HepG2 (cell line): Measurements from ENCODE around the gene BBOF1. TPM values are rescaled to one million over a fixed set of nuclear protein-coding genes. Genes with fewer than 3 reads are reported as not detected.
A peak's percentile ranks its signal among the peaks of the same experiment; 100 is the strongest.

Experiments
- CEBPB ChIP-seq: IDR thresholded peaks from 2 replicates; pipeline ENCODE4 v1.6.1; 2011; ENCODE audit warnings: low read depth, low read length, improper control_type of control experiment, borderline replicate concordance
- FOXP4 ChIP-seq: sonication (generic); formaldehyde crosslinking; IDR thresholded peaks from 2 replicates; pipeline ENCODE4 v1.4.0; 2020; ENCODE audit warnings: missing genetic modification reagents
- GATAD2A ChIP-seq: IDR thresholded peaks from 2 replicates; pipeline ENCODE4 v1.6.1; 2016
- RARA ChIP-seq: IDR thresholded peaks from 2 replicates; pipeline ENCODE4 v1.6.1; 2016; ENCODE audit warnings: missing genetic modification reagents, missing compliant biosample characterization
- polyA plus RNA-seq, 8 experiments: library from polyadenylated mRNA; depleted of rRNA in 3 of 8; stranded (reverse) in 7 of 8; unstranded in 1 of 8; fragments of >200 nt; fragmentation: Illumina TruSeq in 4 of 8; extraction: Trizol in 4 of 8; gene quantifications; 2 replicates each; pipeline versions ENCODE4 v1.2.1 to v1.2.3, GENCODE V29; 2011 to 2016; ENCODE audit warnings: low read depth in 4 of 8, missing spikeins in 1 of 8, mixed read lengths in 1 of 8; ENCODE audit not compliant: insufficient read depth in 1 of 8
- total RNA-seq, 5 experiments: library from RNA; depleted of rRNA; stranded (reverse); fragments of >200 nt; fragmentation: Illumina TruSeq; extraction: Trizol; gene quantifications; 2 replicates each; pipeline ENCODE4 v1.2.3, GENCODE V29; 2016; ENCODE audit warnings: low read depth in 1 of 5
- TF ChIP-seq, protein P1 (sequence below): sonication (generic); formaldehyde crosslinking; IDR thresholded peaks from 2 replicates; pipeline ENCODE4 v1.4.0; 2020; ENCODE audit warnings: missing genetic modification reagents, mild to moderate bottlenecking, borderline replicate concordance
- TF ChIP-seq, protein P2 (sequence below): sonication (generic); formaldehyde crosslinking; IDR thresholded peaks from 2 replicates; pipeline ENCODE4 v1.5.1; 2020; ENCODE audit warnings: mild to moderate bottlenecking, missing genetic modification reagents, moderate library complexity

BBOF1 gene
- total and polyA plus RNA-seq, 2 of the 13 experiments (the other 11 are each of a cell fraction or from before 2014, with no cell fraction given) = 1.6 to 2.3 TPM

- TF ChIP-seq FOXP4 (CRISPR knock-in tag) (0 out of 2 replicates have a peak, but pooled peaks have one; percentile 20), GATAD2A (0 out of 2 replicates have a peak, but pooled peaks have one; percentile 20), RARA (peak; percentile 68), CEBPB (0 out of 2 replicates have a peak, but pooled peaks have one; percentile 39)
- TF ChIP-seq, protein P1, sequence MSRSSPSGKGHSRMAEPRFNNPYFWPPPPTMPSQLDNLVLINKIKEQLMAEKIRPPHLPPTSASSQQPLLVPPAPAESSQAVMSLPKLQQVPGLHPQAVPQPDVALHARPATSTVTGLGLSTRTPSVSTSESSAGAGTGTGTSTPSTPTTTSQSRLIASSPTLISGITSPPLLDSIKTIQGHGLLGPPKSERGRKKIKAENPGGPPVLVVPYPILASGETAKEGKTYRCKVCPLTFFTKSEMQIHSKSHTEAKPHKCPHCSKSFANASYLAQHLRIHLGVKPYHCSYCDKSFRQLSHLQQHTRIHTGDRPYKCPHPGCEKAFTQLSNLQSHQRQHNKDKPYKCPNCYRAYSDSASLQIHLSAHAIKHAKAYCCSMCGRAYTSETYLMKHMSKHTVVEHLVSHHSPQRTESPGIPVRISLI = peak; percentile 54; the same call in 1 of the 2 replicates
- TF ChIP-seq, protein P2, sequence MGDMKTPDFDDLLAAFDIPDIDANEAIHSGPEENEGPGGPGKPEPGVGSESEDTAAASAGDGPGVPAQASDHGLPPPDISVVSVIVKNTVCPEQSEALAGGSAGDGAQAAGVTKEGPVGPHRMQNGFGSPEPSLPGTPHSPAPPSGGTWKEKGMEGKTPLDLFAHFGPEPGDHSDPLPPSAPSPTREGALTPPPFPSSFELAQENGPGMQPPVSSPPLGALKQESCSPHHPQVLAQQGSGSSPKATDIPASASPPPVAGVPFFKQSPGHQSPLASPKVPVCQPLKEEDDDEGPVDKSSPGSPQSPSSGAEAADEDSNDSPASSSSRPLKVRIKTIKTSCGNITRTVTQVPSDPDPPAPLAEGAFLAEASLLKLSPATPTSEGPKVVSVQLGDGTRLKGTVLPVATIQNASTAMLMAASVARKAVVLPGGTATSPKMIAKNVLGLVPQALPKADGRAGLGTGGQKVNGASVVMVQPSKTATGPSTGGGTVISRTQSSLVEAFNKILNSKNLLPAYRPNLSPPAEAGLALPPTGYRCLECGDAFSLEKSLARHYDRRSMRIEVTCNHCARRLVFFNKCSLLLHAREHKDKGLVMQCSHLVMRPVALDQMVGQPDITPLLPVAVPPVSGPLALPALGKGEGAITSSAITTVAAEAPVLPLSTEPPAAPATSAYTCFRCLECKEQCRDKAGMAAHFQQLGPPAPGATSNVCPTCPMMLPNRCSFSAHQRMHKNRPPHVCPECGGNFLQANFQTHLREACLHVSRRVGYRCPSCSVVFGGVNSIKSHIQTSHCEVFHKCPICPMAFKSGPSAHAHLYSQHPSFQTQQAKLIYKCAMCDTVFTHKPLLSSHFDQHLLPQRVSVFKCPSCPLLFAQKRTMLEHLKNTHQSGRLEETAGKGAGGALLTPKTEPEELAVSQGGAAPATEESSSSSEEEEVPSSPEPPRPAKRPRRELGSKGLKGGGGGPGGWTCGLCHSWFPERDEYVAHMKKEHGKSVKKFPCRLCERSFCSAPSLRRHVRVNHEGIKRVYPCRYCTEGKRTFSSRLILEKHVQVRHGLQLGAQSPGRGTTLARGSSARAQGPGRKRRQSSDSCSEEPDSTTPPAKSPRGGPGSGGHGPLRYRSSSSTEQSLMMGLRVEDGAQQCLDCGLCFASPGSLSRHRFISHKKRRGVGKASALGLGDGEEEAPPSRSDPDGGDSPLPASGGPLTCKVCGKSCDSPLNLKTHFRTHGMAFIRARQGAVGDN (CRISPR knock-in tag) = peak; percentile 46
Observed at GRCh38 chr14:73994926-73995325, 24.2 kb upstream of the BBOF1 start (continued).
